Prostate gland (tissue), 2 donors: ENCODE measurements around the gene FRMPD4.

Experiments
- CTCF ChIP-seq, 4 experiments: fragments of 200-600 bp in 2 of 4; fragments of 450-650 bp in 2 of 4; sonication (generic) in 2 of 4; IDR thresholded peaks; 1 replicate in 3 of 4; 2 replicates in 1 of 4; pipeline ENCODE4 v1.5.1; 2016 to 2019; ENCODE audit warnings: antibody characterized with exemption in 4 of 4, mild to moderate bottlenecking in 2 of 4, moderate library complexity in 2 of 4
- POLR2A ChIP-seq: fragments of 450-650 bp; IDR thresholded peaks from one replicate; pipeline ENCODE4 v1.6.1; 2016; ENCODE audit warnings: antibody characterized with exemption, mild to moderate bottlenecking
- POLR2AphosphoS5 ChIP-seq: sonication (generic); formaldehyde crosslinking; IDR thresholded peaks from one replicate; pipeline ENCODE4 v1.6.1; 2017; ENCODE audit warnings: antibody characterized with exemption

- TF ChIP-seq POLR2AphosphoS5 (no peak), CTCF (IDR thresholded peaks at IDR 0.05) (no peak), POLR2A (no peak)
Measured at GRCh38 chrX:12236156-12236555, 97.9 kb downstream of the FRMPD4 start.
